Kidney tubule cell (primary cell): ENCODE measurements around the gene PPP6R3.
A peak's percentile ranks its signal among the peaks of the same experiment; 100 is the strongest.
"Not testable (repeated sequence)": the region's sequence is repeated elsewhere in the genome, so short reads cannot be mapped to it uniquely, and the experiment has no call there.

Source experiments
- DNase-seq: peaks from one replicate; pipeline ENCODE4 v3.0.0-alpha.2; 2018; ENCODE audit warnings: low spot score

PPP6R3 gene

GRCh38 chr11:68527585-68527984 lies 67.0 kb downstream of the PPP6R3 start:
- no peak for DNase-seq

GRCh38 chr11:68528630-68529029 lies 68.1 kb downstream of the PPP6R3 start:
- peak; percentile 78 for DNase-seq

- DNase-seq = no peak
Measured at GRCh38 chr11:68531129-68531693, 70.7 kb downstream of the PPP6R3 start.

- peak; percentile 13 for DNase-seq
Measured at GRCh38 chr11:68532727-68533369, 72.3 kb downstream of the PPP6R3 start.

GRCh38 chr11:68533945-68534344 lies 73.4 kb downstream of the PPP6R3 start:
- DNase-seq = no peak

GRCh38 chr11:68535098-68535497 lies 74.5 kb downstream of the PPP6R3 start:
- DNase-seq = no peak

GRCh38 chr11:68536706-68537105 lies 76.2 kb downstream of the PPP6R3 start:
- no peak for DNase-seq

GRCh38 chr11:68538025-68538424 lies 77.5 kb downstream of the PPP6R3 start:
- no peak for DNase-seq

- no peak for DNase-seq
Measured at GRCh38 chr11:68539395-68539794, 78.8 kb downstream of the PPP6R3 start.

- not testable (repeated sequence) for DNase-seq
Measured at GRCh38 chr11:68540504-68540903, 80.0 kb downstream of the PPP6R3 start.

- no peak for DNase-seq
Measured at GRCh38 chr11:68541116-68541515, 80.6 kb downstream of the PPP6R3 start.

GRCh38 chr11:68541991-68542390 lies 81.4 kb downstream of the PPP6R3 start:
- DNase-seq = peak; percentile 30

- DNase-seq = peak; percentile 93
Measured at GRCh38 chr11:68542617-68543016, 82.1 kb downstream of the PPP6R3 start.

GRCh38 chr11:68543594-68543993 lies 83.0 kb downstream of the PPP6R3 start:
- DNase-seq = no peak

GRCh38 chr11:68545347-68545746 lies 84.8 kb downstream of the PPP6R3 start:
- DNase-seq = no peak

- no peak for DNase-seq
Measured at GRCh38 chr11:68545796-68546195, 85.2 kb downstream of the PPP6R3 start.

- peak; percentile 57 for DNase-seq
Measured at GRCh38 chr11:68546555-68546954, 86.0 kb downstream of the PPP6R3 start.

GRCh38 chr11:68549789-68550484 lies 89.4 kb downstream of the PPP6R3 start:
- no peak for DNase-seq

- no peak for DNase-seq
Measured at GRCh38 chr11:68550485-68550817, 89.9 kb downstream of the PPP6R3 start.

GRCh38 chr11:68551223-68551622 lies 90.7 kb downstream of the PPP6R3 start:
- no peak for DNase-seq

GRCh38 chr11:68551777-68552176 lies 91.2 kb downstream of the PPP6R3 start:
- DNase-seq = no peak

- DNase-seq = no peak
Measured at GRCh38 chr11:68552542-68552941, 92.0 kb downstream of the PPP6R3 start.

- no peak for DNase-seq
Measured at GRCh38 chr11:68560216-68560615, 99.7 kb downstream of the PPP6R3 start.

- DNase-seq = no peak
Measured at GRCh38 chr11:68563454-68563853, 102.9 kb downstream of the PPP6R3 start.
